Measurements from ENCODE around the gene IGF2BP3. TPM values are rescaled to one million over a fixed set of nuclear protein-coding genes. Genes with fewer than 3 reads are reported as not detected.

The IGF2BP3 gene
- total RNA-seq, 1 donor: 2.5 TPM

GRCh38 chr7:23383225-23383624, 87.1 kb downstream of the IGF2BP3 start:
- Histone ChIP-seq H3K36me3 (ENCODE audit: insufficient read depth, low read length) (no peaks in the 10 kb centered on the region), H3K27ac (ENCODE audit: low read depth, low read length) (no peak overlapping the region), H3K27me3 (ENCODE audit: insufficient read depth, low read length) (no peaks in the 10 kb centered on the region), H3K9me3 (ENCODE audit: low read depth, low read length) (no peaks in the 10 kb centered on the region), H2AFZ (ENCODE audit: low read length) (no peak overlapping the region), H3K79me2 (ENCODE audit: insufficient read depth, low read length) (no peaks in the 10 kb centered on the region), H4K20me1 (ENCODE audit: insufficient read depth, low read length) (no peaks in the 10 kb centered on the region), H3K4me3 (ENCODE audit: insufficient read depth, low read length) (no peak overlapping the region), H3K4me1 (ENCODE audit: insufficient read depth, low read length) (peaks cover 4% of the 10 kb centered on the region), H3K4me2 (ENCODE audit: insufficient read depth, low read length) (no peak overlapping the region)
- TF ChIP-seq, protein P1, sequence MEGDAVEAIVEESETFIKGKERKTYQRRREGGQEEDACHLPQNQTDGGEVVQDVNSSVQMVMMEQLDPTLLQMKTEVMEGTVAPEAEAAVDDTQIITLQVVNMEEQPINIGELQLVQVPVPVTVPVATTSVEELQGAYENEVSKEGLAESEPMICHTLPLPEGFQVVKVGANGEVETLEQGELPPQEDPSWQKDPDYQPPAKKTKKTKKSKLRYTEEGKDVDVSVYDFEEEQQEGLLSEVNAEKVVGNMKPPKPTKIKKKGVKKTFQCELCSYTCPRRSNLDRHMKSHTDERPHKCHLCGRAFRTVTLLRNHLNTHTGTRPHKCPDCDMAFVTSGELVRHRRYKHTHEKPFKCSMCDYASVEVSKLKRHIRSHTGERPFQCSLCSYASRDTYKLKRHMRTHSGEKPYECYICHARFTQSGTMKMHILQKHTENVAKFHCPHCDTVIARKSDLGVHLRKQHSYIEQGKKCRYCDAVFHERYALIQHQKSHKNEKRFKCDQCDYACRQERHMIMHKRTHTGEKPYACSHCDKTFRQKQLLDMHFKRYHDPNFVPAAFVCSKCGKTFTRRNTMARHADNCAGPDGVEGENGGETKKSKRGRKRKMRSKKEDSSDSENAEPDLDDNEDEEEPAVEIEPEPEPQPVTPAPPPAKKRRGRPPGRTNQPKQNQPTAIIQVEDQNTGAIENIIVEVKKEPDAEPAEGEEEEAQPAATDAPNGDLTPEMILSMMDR (IDR thresholded peaks at IDR 0.05; ENCODE audit: extremely low read depth, low read depth, low read length): no peak
- DNase-seq (ENCODE audit: insufficient read length, low spot score, missing footprints): no peak

GRCh38 chr7:23380961-23381360, 89.3 kb downstream of the IGF2BP3 start:
- no peaks in the 10 kb centered on the region for H3K79me2 ChIP-seq (ENCODE audit: insufficient read depth, low read length)
- no peak for DNase-seq (ENCODE audit: insufficient read length, low spot score, missing footprints)
- H4K20me1 ChIP-seq (ENCODE audit: insufficient read depth, low read length): no peaks in the 10 kb centered on the region
- H3K27ac ChIP-seq (ENCODE audit: low read depth, low read length): no peak overlapping the region
- H3K4me3 ChIP-seq (ENCODE audit: insufficient read depth, low read length): no peak overlapping the region
- no peaks in the 10 kb centered on the region for H3K9me3 ChIP-seq (ENCODE audit: low read depth, low read length)
- H3K4me2 ChIP-seq (ENCODE audit: insufficient read depth, low read length): no peak overlapping the region
- TF ChIP-seq, protein P1 (IDR thresholded peaks at IDR 0.05; ENCODE audit: extremely low read depth, low read depth, low read length): no peak
- H2AFZ ChIP-seq (ENCODE audit: low read length): no peak overlapping the region
- peaks cover 4% of the 10 kb centered on the region for H3K4me1 ChIP-seq (ENCODE audit: insufficient read depth, low read length)
- no peaks in the 10 kb centered on the region for H3K27me3 ChIP-seq (ENCODE audit: insufficient read depth, low read length)
- H3K36me3 ChIP-seq (ENCODE audit: insufficient read depth, low read length): no peaks in the 10 kb centered on the region

DNA sequence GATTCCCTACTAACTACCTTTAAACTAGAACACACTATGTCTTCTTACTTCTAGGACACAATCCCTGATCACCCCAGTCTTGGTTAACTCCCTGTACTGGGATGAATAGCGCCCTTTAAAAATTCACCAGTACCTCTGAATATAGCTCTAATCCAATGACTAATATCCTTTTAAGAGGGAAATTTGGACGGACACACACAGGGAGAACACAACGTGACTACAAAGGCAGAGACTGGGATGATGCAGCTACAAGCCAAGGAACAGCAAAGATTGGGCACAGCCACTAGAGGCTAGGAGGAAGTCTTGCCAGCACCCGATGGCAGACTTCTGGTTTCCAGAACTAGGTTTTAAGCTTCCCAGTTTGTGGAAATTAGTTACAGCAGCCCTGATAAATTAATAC, 89.7 kb downstream of the IGF2BP3 start:
- Histone ChIP-seq H3K4me2 (ENCODE audit: insufficient read depth, low read length) (no peak overlapping the region), H3K27ac (ENCODE audit: low read depth, low read length) (no peak overlapping the region), H3K4me3 (ENCODE audit: insufficient read depth, low read length) (no peak overlapping the region), H4K20me1 (ENCODE audit: insufficient read depth, low read length) (no peaks in the 10 kb centered on the region), H3K79me2 (ENCODE audit: insufficient read depth, low read length) (no peaks in the 10 kb centered on the region), H3K4me1 (ENCODE audit: insufficient read depth, low read length) (peaks cover 4% of the 10 kb centered on the region), H2AFZ (ENCODE audit: low read length) (no peak overlapping the region), H3K27me3 (ENCODE audit: insufficient read depth, low read length) (no peaks in the 10 kb centered on the region), H3K36me3 (ENCODE audit: insufficient read depth, low read length) (no peaks in the 10 kb centered on the region), H3K9me3 (ENCODE audit: low read depth, low read length) (no peaks in the 10 kb centered on the region)
- TF ChIP-seq, protein P1 (IDR thresholded peaks at IDR 0.05; ENCODE audit: extremely low read depth, low read depth, low read length): no peak
- no peak for DNase-seq (ENCODE audit: insufficient read length, low spot score, missing footprints)

GRCh38 chr7:23378996-23379395, 91.3 kb downstream of the IGF2BP3 start:
- DNase-seq (ENCODE audit: insufficient read length, low spot score, missing footprints): no peak
- H3K27ac ChIP-seq (ENCODE audit: low read depth, low read length): no peak overlapping the region
- no peak overlapping the region for H3K4me2 ChIP-seq (ENCODE audit: insufficient read depth, low read length)
- no peak overlapping the region for H3K4me3 ChIP-seq (ENCODE audit: insufficient read depth, low read length)
- H4K20me1 ChIP-seq (ENCODE audit: insufficient read depth, low read length): no peaks in the 10 kb centered on the region
- TF ChIP-seq, protein P1 (IDR thresholded peaks at IDR 0.05; ENCODE audit: extremely low read depth, low read depth, low read length): no peak
- H3K4me1 ChIP-seq (ENCODE audit: insufficient read depth, low read length): peaks cover 9% of the 10 kb centered on the region
- no peaks in the 10 kb centered on the region for H3K36me3 ChIP-seq (ENCODE audit: insufficient read depth, low read length)
- no peaks in the 10 kb centered on the region for H3K9me3 ChIP-seq (ENCODE audit: low read depth, low read length)
- no peak overlapping the region for H2AFZ ChIP-seq (ENCODE audit: low read length)
- H3K79me2 ChIP-seq (ENCODE audit: insufficient read depth, low read length): peaks cover 3% of the 10 kb centered on the region
- no peaks in the 10 kb centered on the region for H3K27me3 ChIP-seq (ENCODE audit: insufficient read depth, low read length)
